K562 (cell line): ENCODE results near the gene PLD3. TPM values are rescaled to one million over a fixed set of nuclear protein-coding genes. Genes with fewer than 3 reads are reported as not detected.

Experiments
- ARID1B ChIP-seq: fragments of 450-650 bp; IDR thresholded peaks from 2 replicates; pipeline ENCODE4 v1.6.1; 2016; ENCODE audit warnings: antibody characterized with exemption, mild to moderate bottlenecking, inconsistent platforms
- ARID3A ChIP-seq: IDR thresholded peaks from 2 replicates; pipeline ENCODE4 v1.6.1; 2012; ENCODE audit warnings: low read depth, low read length, improper control_type of control experiment, borderline replicate concordance
- CREB5 ChIP-seq: fragments of 250-450 bp; sonication (Bioruptor Pico); IDR thresholded peaks from 2 replicates; pipeline ENCODE4 v1.5.0; 2020; ENCODE audit warnings: mild to moderate bottlenecking
- DNMT1 ChIP-seq: fragments of 450-650 bp; IDR thresholded peaks from 2 replicates; pipeline ENCODE4 v1.6.1; 2016; ENCODE audit warnings: antibody characterized with exemption, mild to moderate bottlenecking
- ETV1 ChIP-seq: fragments of 450-650 bp; conservative IDR thresholded peaks from 2 replicates; pipeline ENCODE4 v1.6.1; 2016; ENCODE audit warnings: missing genetic modification characterization, control low read depth, low read depth, missing compliant biosample characterization
- HDAC3 ChIP-seq: fragments of 450-650 bp; IDR thresholded peaks from 2 replicates; pipeline ENCODE4 v1.6.1; 2018; ENCODE audit warnings: borderline replicate concordance, mild to moderate bottlenecking, moderate library complexity; ENCODE audit not compliant: partially characterized antibody
- NCOA4 ChIP-seq: fragments of 450-650 bp; IDR thresholded peaks from 2 replicates; pipeline ENCODE4 v1.6.1; 2018; ENCODE audit warnings: mild to moderate bottlenecking; ENCODE audit not compliant: partially characterized antibody
- NFE2L1 ChIP-seq: fragments of 450-650 bp; IDR thresholded peaks from 2 replicates; pipeline ENCODE4 v1.6.1; 2016; ENCODE audit warnings: missing genetic modification characterization, low read depth, mild to moderate bottlenecking, missing compliant biosample characterization, moderate library complexity, borderline replicate concordance
- PURB ChIP-seq: sonication (generic); formaldehyde crosslinking; IDR thresholded peaks from 2 replicates; pipeline ENCODE4 v1.9.0; 2021; ENCODE audit warnings: low read depth, mild to moderate bottlenecking, missing genetic modification reagents
- REST ChIP-seq, 2 experiments: fragments of 450-650 bp; formaldehyde crosslinking in 1 of 2; IDR thresholded peaks; 2 replicates each; pipeline versions ENCODE4 v1.4.0 to v1.6.1; 2014 to 2020; ENCODE audit warnings: mild to moderate bottlenecking in 2 of 2, borderline replicate concordance in 1 of 2, low read depth in 1 of 2
- SMAD2 ChIP-seq: fragments of 150-350 bp; IDR thresholded peaks from 2 replicates; pipeline ENCODE4 v1.6.1; 2014; ENCODE audit warnings: low read depth, mild to moderate bottlenecking, low read length
- ZBTB8A ChIP-seq: fragments of 450-650 bp; IDR thresholded peaks from 2 replicates; pipeline ENCODE4 v1.6.1; 2018; ENCODE audit warnings: mild to moderate bottlenecking, moderate library complexity; ENCODE audit not compliant: partially characterized antibody
- ZNF174 ChIP-seq: fragments of 250-450 bp; sonication (Bioruptor Pico); IDR thresholded peaks from 2 replicates; pipeline ENCODE4 v1.4.0; 2020; ENCODE audit warnings: mild to moderate bottlenecking
- ZNF282 ChIP-seq: sonication (generic); formaldehyde crosslinking; IDR thresholded peaks from 2 replicates; pipeline ENCODE4 v1.8.1; 2023; ENCODE audit warnings: missing genetic modification reagents
- polyA plus RNA-seq, 8 experiments: library from polyadenylated mRNA; depleted of rRNA in 4 of 8; stranded (reverse) in 5 of 8; unstranded in 3 of 8; fragments of >200 nt; fragmentation: Nextera tagmentation in 2 of 8; fragmentation: Illumina TruSeq in 1 of 8; extraction: Ambion mirVana in 2 of 8; extraction: Trizol in 1 of 8; gene quantifications; 2 replicates each; pipeline versions ENCODE4 v1.2.1 to v1.2.3, GENCODE V29; 2011 to 2014; ENCODE audit warnings: inconsistent platforms in 1 of 8, missing spikeins in 1 of 8
- total RNA-seq, 7 experiments: library from RNA; depleted of rRNA in 6 of 7; stranded (reverse); fragments of >200 nt in 6 of 7; fragmentation: Illumina TruSeq in 2 of 7; extraction: Trizol in 2 of 7; gene quantifications; 2 replicates each; pipeline versions ENCODE4 v1.2.1 to v1.2.3, GENCODE V29; 2011 to 2021; ENCODE audit warnings: low replicate concordance in 1 of 7

PLD3 gene
- total and polyA plus RNA-seq, 9 of the 15 experiments (the other 6 are each of a cell fraction or from before 2014, with no cell fraction given): 2.3 to 128 (median 72.7) TPM

DNA sequence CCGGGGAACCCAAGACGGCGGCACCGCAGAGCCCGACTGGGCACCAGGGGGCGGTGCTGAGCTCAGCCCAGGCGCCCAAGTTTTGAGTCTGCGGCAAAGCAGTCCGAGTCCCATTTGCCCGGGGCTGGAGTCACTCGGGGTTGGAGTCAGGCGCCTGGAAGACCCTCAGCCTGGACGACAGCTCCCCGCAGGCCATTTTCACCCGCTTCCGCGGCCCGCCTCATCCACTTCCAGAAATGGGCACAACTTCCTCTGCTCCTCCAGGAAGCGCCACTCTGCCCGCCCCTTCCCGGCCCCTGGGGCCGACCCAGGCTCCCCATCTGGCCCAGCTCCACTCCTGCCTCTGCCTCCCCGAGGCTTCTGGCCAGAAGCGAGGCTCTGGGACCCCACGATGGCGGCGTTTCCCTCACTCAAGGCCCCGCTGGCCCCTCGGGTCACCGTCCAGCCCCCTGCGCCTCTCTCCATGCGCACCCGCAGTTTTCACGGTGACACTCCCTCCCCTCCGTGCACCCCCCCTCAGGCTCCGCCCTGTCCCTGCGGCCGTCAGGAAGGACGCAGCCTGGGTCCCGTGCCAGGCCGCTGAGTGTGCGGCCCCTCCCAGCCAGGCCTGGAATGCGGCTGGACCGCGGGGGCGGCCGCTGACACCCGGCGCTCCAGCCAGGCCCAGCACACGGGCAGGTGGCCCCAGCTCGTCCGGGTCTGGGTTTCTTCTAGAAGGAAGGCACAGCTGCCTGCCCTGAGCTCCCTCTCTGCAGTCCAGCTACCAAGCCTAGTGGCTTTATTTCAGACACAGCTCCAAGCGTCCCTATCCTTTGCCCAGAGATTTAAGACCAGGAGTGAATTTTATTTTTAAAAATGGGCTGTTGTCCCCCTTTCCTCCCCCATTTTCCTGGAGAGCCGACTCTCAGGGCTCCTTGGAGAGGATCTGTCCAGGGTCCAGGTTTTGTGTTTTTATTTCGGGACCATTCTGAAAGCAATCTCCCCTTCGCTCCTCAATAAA, 72.6 kb downstream of the PLD3 start (continued):
- TF ChIP-seq ARID1B: peak; percentile 46; the same call in 1 of the 2 replicates
- TF ChIP-seq NFE2L1 (tag): no peak
- TF ChIP-seq ZBTB8A: no peak
- 0 out of 2 replicates have a peak, but pooled peaks have one; percentile 29 for TF ChIP-seq ETV1 (tag)
- no peak for TF ChIP-seq CREB5 (CRISPR knock-in tag)
- TF ChIP-seq NCOA4: no peak
- no peak for TF ChIP-seq PURB (CRISPR knock-in tag)
- no peak for TF ChIP-seq HDAC3
- no peak for TF ChIP-seq ZNF174 (CRISPR knock-in tag)
- peak; percentile 76 for TF ChIP-seq REST (IDR thresholded peaks at IDR 0.05; ENCODE audit: borderline replicate concordance)
- peak; percentile 69 for TF ChIP-seq REST (CRISPR knock-in tag; IDR thresholded peaks at IDR 0.05; ENCODE audit: low read depth)
- TF ChIP-seq SMAD2: no peak
- TF ChIP-seq ZNF282 (CRISPR knock-in tag): no peak; the same call in 1 of the 2 replicates
- no peak for TF ChIP-seq DNMT1
- no peak for TF ChIP-seq ARID3A
